ENCODE data around the gene ABLIM2. TPM values are rescaled to one million over a fixed set of nuclear protein-coding genes. Genes with fewer than 3 reads are reported as not detected.

ABLIM2 gene
- total and polyA plus RNA-seq, 2 experiments from 2014 or later: 1.5 to 4.3 TPM

DNA sequence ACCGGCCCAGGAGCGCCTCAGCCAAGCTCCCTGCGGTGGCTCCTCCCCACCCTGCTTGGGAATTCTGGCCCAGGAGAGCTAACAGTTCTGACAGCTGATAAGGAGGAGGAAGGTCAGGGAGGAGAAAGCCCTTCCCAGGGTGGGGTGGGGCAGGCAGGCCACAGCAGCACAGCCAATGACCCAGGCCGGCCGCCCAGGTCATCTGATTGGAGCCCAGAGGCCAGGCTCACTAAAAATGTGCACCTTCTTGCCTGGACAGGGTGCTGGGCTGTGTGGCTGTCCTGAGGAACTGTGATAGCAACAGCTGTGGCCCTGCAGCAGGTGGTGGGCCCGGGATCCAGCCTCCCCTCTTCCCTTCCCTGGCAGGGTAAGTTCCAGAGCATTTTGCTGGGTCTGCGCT is 23.2 kb upstream of the ABLIM2 start (continued):
- TF ChIP-seq, protein P1, sequence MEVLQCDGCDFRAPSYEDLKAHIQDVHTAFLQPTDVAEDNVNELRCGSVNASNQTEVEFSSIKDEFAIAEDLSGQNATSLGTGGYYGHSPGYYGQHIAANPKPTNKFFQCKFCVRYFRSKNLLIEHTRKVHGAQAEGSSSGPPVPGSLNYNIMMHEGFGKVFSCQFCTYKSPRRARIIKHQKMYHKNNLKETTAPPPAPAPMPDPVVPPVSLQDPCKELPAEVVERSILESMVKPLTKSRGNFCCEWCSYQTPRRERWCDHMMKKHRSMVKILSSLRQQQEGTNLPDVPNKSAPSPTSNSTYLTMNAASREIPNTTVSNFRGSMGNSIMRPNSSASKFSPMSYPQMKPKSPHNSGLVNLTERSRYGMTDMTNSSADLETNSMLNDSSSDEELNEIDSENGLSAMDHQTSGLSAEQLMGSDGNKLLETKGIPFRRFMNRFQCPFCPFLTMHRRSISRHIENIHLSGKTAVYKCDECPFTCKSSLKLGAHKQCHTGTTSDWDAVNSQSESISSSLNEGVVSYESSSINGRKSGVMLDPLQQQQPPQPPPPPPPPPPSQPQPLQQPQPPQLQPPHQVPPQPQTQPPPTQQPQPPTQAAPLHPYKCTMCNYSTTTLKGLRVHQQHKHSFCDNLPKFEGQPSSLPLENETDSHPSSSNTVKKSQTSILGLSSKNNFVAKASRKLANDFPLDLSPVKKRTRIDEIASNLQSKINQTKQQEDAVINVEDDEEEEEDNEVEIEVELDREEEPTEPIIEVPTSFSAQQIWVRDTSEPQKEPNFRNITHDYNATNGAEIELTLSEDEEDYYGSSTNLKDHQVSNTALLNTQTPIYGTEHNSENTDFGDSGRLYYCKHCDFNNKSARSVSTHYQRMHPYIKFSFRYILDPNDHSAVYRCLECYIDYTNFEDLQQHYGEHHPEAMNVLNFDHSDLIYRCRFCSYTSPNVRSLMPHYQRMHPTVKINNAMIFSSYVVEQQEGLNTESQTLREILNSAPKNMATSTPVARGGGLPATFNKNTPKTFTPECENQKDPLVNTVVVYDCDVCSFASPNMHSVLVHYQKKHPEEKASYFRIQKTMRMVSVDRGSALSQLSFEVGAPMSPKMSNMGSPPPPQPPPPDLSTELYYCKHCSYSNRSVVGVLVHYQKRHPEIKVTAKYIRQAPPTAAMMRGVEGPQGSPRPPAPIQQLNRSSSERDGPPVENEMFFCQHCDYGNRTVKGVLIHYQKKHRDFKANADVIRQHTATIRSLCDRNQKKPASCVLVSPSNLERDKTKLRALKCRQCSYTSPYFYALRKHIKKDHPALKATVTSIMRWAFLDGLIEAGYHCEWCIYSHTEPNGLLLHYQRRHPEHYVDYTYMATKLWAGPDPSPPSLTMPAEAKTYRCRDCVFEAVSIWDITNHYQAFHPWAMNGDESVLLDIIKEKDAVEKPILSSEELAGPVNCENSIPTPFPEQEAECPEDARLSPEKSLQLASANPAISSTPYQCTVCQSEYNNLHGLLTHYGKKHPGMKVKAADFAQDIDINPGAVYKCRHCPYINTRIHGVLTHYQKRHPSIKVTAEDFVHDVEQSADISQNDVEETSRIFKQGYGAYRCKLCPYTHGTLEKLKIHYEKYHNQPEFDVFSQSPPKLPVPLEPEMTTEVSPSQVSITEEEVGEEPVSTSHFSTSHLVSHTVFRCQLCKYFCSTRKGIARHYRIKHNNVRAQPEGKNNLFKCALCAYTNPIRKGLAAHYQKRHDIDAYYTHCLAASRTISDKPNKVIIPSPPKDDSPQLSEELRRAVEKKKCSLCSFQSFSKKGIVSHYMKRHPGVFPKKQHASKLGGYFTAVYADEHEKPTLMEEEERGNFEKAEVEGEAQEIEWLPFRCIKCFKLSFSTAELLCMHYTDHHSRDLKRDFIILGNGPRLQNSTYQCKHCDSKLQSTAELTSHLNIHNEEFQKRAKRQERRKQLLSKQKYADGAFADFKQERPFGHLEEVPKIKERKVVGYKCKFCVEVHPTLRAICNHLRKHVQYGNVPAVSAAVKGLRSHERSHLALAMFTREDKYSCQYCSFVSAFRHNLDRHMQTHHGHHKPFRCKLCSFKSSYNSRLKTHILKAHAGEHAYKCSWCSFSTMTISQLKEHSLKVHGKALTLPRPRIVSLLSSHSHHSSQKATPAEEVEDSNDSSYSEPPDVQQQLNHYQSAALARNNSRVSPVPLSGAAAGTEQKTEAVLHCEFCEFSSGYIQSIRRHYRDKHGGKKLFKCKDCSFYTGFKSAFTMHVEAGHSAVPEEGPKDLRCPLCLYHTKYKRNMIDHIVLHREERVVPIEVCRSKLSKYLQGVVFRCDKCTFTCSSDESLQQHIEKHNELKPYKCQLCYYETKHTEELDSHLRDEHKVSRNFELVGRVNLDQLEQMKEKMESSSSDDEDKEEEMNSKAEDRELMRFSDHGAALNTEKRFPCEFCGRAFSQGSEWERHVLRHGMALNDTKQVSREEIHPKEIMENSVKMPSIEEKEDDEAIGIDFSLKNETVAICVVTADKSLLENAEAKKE (CRISPR knock-in tag; IDR thresholded peaks at IDR 0.05): no peak

DNA sequence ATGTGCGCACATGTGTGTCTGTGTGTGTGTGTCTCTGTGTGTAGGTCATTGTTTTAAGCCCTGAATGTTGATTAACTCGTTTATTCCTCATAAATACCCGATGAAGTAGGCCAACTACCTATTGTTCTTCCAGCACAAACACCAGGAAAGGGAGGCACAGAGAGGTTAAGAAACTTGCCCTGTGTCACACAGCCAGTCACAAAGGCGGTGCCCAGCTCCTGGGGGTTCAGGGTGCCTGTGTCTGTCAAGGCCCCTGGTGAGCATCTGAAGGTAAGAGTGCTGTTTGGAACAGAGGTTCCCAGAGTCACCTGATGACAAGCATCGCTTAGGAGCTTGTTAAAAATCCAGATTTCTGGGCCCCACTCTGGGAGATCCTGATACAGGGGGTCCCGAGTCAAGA is 22.5 kb upstream of the ABLIM2 start:
- Histone ChIP-seq H3K4me1 (ENCODE audit: insufficient read depth) (no peaks in the 10 kb centered on the region), H2AFZ (no peak overlapping the region), H4K20me1 (replicated peaks; ENCODE audit: insufficient read depth) (no peaks in the 10 kb centered on the region), H3K9me2 (ENCODE audit: insufficient read depth) (no peaks in the 10 kb centered on the region), H3K4me2 (no peak overlapping the region), H3K27me3 (ENCODE audit: insufficient read depth) (no peaks in the 10 kb centered on the region), H3F3A (replicated peaks; ENCODE audit: low read depth) (peaks cover 7% of the 10 kb centered on the region; the same call in 1 of the 2 replicates), H3K79me2 (replicated peaks; ENCODE audit: insufficient read depth) (no peaks in the 10 kb centered on the region), H3K4me3 (no peak overlapping the region), H3K36me3 (ENCODE audit: insufficient read depth) (no peaks in the 10 kb centered on the region), H3K27ac (ENCODE audit: low read depth) (no peak overlapping the region)
- H3K4me1 Mint-ChIP-seq: 0 out of 3 replicates have a peak, but pooled peaks cover 2% of the 10 kb centered on the region
- no peak overlapping the region for H3K4me3 Mint-ChIP-seq
- H3K36me3 Mint-ChIP-seq (ENCODE audit: low read depth): no peaks in the 10 kb centered on the region
- H3K27ac Mint-ChIP-seq: no peak overlapping the region
- no peaks in the 10 kb centered on the region for H3K9me3 Mint-ChIP-seq
- ATAC-seq: no peak
- H3K27me3 Mint-ChIP-seq (ENCODE audit: insufficient read depth, low read depth, poor library complexity): peaks cover 2% of the 10 kb centered on the region
- DNase-seq (ENCODE audit: low spot score): no peak
- TF ChIP-seq ZNF331 (CRISPR knock-in tag; IDR thresholded peaks at IDR 0.05; ENCODE audit: low read depth) (no peak), JUNB (IDR thresholded peaks at IDR 0.05; ENCODE audit: unreplicated experiment) (no peak), POLR2AphosphoS5 (IDR thresholded peaks at IDR 0.05; ENCODE audit: low read depth) (no peak)
- TF ChIP-seq, protein P1 (CRISPR knock-in tag; IDR thresholded peaks at IDR 0.05): no peak
- TF ChIP-seq, protein P2, sequence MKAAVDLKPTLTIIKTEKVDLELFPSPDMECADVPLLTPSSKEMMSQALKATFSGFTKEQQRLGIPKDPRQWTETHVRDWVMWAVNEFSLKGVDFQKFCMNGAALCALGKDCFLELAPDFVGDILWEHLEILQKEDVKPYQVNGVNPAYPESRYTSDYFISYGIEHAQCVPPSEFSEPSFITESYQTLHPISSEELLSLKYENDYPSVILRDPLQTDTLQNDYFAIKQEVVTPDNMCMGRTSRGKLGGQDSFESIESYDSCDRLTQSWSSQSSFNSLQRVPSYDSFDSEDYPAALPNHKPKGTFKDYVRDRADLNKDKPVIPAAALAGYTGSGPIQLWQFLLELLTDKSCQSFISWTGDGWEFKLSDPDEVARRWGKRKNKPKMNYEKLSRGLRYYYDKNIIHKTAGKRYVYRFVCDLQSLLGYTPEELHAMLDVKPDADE (IDR thresholded peaks at IDR 0.05): no peak
